Superior temporal gyrus (tissue), 1 donor: ENCODE results near the gene FOXA2.
"Not testable (repeated sequence)": the region's sequence is repeated elsewhere in the genome, so short reads cannot be mapped to it uniquely, and the experiment has no call there.

ENCODE experiments used
- DNase-seq: peaks from one replicate; pipeline ENCODE4 v3.0.0-alpha.2; 2016; ENCODE audit errors: extremely low spot score

The FOXA2 gene

DNA sequence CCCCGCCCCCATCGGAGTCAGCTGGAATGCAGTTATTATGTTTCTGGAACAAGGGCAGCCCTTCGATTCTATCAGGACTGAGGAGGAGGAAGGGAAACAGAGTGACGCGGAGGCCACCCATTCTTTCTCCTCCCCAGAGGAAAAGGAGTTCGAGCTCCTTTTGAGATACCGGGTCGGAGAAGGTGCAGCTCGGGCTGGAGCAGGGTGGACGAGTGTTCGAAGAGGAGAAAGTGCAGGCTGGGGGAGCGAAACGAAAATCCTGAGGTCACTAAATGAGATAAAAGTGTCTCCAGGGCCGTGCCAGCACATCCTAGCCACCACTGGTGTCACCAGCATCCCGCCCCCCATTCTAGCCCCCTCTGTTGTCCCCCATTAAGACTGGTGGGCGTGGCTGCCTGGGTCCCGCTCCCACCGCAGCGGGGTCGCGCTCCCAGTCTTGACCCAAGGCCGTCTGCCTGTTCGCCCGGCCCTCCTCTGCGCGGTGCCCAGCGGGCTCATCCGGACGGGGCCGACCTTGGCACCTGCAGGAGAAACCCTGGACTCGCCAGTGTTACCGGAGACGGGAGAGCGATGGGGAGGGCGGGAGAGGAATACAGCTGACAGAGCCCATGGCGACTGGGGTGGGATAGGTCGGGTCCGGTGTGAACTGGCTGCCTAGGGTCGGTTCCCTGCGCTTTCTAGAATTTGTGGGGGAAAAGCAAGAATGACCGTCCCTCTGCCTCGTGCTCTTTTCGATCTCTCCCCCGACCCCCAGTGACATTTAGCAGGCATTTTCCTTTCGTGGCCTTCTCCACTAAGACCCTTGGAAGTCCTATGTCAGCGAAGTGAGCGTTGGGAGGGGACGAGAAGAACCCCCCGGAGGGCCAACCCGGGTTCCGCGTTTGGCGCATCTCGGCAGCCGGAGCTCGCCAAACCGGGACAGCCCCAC, 16.2 kb downstream of the FOXA2 start:
- DNase-seq = no peak

DNA sequence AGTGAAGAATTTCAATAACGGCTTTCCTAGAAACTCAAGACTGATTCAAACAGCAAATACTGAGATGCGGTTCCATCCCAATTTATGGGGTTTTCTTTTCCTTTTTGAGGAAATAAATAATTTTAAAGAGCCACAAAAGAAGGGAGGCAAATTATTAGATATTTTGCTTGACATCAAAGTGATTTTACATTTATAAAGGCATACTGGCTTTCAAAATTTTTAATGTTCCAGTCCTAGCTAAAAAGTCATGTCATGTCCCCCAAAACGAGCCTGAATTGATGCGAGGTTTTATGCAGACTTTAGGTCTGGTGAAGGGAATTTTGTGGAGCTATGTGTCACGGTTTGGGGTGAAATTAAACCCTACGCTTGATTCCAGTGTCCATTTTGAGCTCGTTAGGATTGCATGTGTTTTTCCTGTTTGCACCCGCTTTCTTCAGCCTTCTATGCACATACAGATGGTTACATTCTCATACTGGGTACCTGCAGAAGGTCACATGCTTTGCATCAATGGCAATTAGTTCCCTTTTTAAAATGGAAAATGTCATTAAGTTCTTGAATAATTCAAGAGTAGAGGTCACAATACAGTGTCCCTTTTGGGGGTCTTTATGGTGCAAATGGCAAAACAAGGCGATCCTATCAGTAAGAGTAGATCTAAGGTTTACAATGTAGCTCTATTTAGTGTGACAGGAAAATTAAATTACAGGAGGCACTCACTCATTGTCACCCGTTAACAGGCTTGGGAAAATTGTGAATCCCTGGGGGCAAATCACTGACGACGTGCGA, 17.3 kb downstream of the FOXA2 start:
- DNase-seq = no peak

DNA sequence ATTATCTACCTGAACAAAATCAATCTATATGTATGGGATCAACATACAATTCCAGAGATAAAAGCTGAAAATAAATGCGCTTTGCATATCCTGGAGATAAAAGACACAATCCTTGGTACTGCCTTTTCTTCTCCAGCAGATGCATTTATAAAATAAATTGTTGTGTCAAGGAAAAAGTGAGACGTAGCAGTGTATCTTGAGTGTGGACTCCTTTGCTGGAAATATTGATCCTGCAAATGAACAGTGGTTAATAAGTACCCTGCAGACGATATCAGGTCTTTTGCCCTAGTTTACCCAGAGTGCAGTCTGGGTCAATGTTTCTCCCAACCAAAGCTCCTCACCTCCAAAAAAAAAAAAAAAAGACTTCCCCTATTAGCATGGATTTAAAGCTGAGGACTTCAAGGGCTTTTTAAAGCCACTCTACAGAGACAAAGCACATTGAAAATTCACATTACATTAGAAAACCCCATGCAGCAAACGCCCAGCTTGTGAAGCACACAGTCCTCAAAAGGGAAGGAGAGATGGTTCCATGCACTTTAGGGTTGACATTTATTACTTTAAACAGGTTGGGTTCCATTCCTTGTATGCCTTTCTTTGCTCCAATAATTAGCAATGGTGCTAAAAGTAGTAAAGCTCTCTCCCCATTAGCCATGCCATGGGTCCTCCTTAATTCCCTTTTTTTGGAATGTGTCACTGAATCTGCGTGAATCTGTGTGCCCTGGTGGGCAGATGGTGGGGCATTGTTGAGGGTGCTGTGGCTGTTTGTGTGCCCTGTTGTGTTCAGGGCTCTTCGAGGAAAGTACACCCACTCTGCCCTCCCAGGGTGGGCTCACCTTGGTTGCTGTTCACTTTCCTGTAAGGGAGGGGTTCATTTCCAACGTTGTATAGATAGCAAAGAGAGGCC, 21.1 kb downstream of the FOXA2 start:
- no peak for DNase-seq

DNA sequence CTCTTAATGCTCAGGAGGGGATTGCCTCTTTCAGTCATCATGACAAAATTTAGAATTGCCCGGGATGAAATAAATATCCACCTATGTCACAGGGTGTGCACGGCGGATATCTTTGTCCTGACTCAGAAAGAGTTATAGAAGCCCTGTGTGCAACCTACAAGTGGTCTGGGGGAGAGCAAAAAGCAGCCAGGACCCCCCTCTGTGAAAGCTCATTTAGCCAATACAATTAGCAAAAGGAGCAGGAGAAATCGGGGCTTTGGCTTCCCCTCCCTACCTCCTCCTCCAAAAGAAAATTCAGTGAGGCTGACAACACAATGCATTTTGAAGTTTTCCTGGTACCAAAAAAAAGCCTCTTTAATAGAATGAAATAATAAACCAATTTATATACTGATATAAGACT, 21.8 kb downstream of the FOXA2 start:
- no peak for DNase-seq

DNA sequence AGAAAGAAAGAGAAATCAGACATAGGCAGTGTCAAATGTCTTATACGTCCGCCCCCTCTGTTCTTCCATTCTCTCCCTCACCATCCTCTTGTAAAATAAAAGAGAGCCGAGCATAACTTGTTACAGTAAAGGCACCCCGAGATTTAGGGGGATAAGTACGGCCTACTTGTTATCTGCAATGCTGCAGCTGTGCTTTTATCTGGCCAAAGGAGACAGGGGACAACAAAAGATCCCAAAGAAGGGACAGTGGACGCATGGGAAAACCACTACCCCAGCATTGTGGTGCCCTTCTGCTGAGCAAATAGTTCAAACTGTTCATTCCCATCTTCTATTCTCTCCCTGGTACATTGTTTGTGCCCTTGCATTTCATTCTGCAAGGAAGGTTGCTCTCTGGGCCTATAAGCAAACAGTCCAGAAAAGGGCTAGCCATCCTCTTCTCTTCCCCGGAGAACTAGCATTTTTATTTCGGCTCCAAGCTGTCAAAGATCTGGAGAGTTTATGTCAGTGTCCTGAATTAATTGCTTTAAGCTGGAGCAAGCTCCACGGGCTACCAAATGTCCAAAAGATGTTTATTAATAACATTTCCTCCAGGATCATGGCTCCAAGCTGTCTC, 22.3 kb downstream of the FOXA2 start:
- DNase-seq = no peak

DNA sequence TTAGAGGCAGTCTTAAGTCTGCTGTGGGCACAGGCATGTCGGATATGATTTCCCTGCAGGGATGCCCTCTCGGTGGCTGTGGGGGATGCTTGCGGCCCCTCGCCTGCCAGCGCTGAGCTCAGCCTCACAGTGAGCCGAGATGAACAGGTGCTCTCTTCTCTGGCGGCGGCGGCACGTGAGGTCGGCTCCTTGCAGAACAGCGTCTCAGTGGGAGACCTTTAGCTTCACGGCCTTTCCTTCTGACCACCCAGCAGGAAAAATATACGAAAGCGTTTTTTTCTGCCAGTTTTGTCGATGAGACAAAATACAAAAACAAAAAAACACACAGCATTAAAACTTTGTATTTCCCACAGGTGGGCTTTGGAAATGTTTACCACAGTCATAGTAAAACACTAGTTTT, 23.6 kb downstream of the FOXA2 start:
- DNase-seq = no peak

DNA sequence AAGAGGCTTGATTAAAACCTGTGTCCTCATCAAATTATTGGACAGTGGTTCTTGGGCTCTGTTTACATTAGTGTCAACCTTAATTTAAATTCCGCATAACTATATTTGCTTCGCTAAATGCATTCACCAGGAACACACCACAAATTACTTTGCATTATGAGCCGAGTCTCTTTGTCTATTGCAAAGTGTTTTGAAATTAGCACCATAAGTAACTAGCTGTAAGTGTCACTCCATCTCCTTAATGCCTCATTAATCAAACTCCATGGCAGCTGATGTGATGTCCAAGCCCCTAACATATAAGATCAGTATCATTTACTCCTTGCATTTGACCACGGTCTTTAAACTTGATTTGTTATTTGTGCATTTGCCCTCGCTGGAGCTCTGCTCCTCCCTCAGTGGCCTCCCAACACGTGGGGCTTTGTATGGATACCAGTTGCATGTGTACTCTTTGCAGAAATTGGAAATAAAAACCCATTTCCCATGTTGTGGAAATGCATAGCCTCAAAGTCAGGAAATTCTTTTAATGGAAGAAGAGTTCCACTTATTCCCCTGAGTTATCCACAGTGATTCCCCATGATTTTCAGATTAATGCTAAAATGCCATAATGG, 24.6 kb downstream of the FOXA2 start:
- DNase-seq = no peak

DNA sequence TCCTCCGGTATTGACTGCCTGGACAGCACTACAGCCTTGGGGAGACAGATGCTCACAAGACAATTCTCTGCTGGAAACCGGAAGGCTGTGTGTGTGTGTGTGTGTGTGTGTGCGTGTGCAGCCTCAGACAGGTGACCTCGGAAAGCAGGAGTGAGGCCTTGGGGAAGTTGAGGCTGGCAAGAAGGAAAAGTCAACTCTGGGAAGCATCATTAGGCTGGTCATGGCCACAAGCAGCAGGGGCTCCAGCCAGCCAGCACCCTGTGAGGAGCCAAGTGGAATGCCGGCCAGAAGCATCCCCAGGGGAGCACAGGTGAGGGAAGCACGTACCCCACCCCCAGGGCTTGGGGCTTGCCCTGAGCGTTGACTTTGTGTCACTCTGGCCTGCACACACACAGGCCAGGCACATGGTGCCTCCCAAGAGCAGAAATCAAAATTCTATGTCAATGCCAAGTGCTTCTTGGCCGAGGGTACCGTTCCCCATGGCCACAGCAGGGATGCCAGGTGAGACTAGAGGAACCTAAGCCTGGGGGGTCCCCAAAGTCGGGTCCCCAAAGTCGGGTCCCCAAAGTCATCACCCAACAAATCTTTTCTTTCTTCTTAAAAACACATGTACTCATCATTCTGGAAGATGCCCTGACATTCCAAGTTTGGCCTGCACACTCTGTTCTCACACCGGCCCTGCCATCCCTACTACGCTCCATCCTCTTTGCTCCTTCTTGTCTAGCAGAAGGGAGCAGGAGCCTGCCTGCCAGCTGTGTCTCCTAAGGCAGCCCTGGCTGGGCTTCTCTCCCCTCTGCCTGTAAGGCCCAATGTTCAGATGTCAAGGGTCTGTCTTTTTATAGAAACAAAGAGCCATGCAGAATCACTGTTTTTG, 26.7 kb downstream of the FOXA2 start:
- DNase-seq = no peak

DNA sequence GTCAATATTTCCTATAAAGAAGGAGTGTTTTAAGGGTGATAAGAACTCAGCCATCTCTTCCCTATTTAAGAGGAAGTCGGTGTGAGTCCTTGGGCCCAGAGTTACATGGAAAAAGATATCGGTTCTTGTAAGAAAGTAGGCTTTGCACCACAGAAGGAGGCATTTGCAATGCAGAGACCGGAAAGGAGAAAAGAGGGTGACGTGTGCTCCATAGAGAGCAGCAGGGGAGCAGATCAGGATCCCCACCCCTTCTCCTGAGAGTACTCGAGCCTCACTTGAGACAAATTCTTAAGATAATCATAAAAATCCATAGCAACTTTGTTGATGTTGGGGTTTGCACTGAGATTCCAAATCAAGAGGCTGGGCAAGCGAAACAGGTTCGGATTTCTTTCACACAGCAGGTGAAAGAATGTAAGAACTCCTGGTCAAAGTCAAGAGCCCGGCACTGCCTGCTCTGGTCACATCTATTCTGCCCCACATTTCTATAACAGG, 27.8 kb downstream of the FOXA2 start:
- no peak for DNase-seq

DNA sequence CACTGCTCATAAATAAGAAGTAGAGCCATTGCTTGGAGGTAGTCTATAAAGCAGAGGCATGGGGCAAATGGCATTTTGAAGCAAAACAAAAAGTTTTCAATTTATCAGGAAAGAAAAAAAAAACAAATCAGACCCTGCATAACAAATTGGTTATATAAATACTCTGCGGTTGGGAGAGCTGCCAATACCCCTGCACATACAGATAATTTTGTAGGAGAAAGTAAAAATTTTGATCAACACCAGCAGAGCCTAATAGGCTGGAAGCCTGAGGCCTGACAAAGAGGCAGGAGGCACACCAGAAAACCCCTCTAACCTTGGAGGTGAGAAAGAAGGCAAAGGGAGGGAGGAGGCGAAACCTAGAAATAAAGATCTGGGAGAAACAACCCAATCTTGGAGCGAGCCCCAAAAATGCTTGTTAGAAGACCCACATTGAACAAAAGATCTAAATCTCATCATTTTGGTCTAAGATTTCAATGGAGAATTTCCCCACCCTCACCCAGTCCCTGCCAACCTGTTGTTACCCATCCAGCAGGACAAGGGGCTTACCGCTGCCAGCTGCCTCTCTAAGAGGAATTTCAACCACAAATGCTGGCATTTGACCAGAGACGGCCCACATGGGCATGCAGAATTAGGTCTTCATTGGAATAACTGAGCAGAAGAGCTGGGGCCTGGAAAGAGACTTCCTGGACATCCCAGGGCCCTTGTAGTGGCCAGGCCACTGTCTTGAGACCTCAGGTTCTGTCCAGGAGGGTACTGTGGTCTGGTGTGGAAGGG, 28.4 kb downstream of the FOXA2 start:
- DNase-seq = no peak

DNA sequence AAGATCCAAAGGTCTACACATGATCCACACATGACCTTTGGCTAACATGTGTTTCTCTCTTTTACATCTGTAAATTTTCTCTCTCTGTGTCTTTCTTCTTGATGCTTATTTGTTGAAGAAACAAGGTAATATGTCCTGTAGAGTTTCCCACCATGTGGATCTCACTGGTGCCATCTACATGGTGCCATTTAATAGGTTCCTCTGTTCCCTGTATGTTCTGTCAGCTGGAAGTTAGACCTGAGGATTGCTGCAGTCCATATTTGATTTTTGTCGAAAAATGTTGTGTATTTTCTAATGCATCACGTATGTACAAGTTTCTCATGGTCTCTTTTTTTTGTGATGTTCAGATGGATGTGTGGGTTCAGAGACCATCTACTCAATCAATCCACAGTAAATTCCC, 30.0 kb downstream of the FOXA2 start:
- no peak for DNase-seq

DNA sequence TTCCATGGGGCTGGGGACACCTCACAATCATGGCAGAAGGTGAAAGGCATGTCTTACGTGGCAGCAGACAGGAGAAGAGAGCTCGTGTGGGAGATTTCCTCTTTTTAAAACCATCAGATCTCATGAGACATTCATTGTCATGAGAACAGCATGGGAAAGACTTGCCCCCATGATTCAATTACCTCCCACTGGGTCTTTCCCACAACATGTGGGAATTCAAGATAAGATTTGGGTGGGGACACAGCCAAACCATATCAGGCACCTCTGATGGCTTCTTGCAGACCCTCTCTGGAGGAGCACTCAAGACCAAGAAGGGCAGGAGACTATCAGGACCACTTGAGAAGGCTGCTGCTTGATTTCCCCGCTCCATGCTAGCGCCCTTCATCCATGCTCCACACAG, 33.9 kb downstream of the FOXA2 start:
- DNase-seq = not testable (repeated sequence)

DNA sequence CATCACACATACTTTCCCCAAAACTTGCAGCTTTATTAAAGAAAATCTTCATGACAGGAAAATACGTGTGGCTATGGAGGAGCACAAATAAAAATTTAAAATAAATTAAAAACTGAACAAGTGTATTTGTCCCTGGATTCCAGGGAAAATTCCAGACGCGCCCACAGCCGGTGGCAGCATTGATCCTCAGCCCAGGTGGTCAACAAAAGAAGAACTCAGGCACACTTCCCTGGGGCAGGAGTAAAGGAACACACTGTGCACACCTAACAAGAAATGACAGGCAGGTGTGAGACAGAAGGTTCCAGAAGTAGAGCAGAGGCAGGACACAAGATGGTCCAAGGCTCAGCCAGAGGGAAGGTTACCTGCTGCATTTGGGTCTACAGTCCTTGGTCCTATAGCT, 36.3 kb downstream of the FOXA2 start:
- no peak for DNase-seq

DNA sequence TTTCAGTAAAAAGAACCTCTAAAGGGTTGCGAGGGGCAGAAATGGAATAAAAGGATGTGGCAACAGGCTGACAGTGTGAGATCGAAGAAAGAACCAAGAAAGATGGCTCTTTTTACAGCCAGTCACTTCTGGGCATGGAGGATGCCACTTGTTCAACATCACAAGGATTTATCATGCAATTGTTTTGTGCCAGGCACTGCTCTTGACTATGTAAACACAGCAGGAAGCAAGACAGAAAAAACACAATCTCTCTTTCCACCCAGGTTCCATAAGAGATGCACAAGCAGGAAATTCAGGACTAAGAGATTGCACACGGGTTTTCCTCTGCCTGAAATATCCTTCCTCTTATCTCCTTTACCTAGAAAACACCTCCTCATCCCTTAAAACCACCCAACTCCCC, 38.0 kb downstream of the FOXA2 start:
- no peak for DNase-seq

DNA sequence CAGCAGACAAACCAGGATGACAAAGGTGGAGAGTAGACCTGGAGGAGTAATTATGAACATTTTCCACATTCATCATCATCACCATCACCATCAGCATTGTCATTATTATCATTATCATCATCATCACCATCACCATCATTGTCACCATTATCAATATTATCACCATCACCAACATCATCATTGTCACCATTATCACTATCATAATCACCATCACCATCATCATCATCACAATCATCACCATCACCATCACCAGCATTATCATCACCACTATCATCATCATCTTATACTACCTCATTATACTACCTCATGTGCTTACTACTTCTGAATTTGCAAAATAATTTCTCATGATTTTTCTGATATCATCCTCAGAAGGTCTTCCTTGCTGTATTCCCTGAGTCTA, 39.3 kb downstream of the FOXA2 start:
- DNase-seq = no peak

DNA sequence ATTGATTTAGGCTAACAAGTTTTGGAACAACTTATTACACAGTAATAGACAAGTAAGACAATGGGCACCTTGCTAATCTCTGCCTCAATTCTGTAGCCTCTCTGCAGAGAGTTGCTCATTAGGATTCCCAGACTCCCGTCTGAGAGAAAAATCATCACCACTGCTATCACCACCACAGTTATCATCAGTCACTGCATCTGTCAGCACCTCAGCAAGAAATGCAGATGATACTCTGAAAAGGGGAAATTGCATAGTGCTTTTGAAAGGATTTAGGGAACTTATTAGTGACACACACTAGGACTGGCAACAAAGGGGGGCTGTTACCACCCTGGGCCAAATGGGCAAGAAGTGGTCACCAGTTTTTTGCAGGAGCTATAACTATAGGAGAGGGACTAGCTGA, 39.9 kb downstream of the FOXA2 start:
- no peak for DNase-seq

DNA sequence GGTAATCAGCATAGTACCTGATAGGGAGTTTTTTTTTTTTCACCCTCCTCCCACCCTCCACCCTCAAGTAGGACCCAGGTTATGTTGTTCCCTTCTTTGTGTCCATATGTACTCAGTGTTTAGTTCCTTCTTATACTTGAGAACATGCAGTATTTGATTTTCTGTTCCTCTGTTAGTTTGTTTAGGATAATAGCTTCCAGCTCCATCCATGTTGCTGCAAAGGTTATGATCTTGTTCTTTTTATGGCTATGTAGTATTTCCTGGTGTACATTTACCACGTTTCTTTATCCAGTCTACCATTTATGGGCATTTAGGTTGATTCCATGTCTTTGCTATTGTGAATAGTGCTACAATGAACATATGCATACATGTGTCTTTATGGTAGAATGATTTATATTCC, 41.9 kb downstream of the FOXA2 start:
- DNase-seq = no peak

DNA sequence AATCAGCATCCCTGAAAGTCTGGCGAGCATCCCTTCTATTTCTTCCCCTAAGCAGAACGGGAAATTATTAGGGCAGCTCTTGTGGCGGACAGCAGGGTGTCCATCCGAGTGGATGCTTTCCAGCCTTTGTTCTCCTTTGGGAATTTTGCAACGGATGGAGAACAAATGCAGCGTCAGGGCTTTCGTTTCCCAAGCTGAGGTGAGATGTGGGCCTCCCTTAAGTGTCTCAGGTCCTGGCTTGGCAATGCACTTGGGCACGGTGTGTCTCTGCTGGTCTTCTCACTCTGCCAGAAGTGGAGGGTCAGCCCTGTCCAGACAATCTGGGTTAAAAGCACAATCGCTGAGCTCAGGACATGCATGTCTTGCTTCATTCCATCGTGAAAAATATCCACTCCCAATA, 43.5 kb downstream of the FOXA2 start:
- DNase-seq = no peak
